ENCODE measurements around the gene LITAF.
"Not testable (repeated sequence)": the region's sequence is repeated elsewhere in the genome, so short reads cannot be mapped to it uniquely, and the experiment has no call there.

- not testable (repeated sequence) for TF ChIP-seq CTCF, POLR2A (IDR thresholded peaks at IDR 0.05)
Measured at GRCh38 chr16:11593076-11593475, 6.4 kb upstream of the LITAF start.
